Measurements from ENCODE around the gene SUN1.

DNA sequence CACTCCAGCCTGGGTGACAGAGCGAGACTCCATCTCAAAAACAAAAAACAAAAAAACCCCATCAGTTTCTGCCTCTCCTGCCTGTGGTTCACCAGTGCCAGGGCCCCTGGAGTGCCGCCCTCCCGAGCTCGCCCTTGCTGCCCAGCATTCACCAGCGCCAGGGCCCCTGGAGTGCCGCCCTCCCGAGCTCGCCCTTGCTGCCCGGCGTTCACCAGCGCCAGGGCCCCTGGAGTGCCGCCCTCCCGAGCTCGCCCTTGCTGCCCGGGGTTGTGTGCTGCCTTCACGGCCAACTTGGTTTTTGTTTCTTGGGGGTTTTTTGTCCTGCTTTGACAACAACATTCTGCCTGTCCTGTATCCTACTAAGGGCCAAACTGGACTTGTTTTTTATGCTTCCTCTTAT is 30.8 kb downstream of the SUN1 start:
- TF ChIP-seq, protein P1, sequence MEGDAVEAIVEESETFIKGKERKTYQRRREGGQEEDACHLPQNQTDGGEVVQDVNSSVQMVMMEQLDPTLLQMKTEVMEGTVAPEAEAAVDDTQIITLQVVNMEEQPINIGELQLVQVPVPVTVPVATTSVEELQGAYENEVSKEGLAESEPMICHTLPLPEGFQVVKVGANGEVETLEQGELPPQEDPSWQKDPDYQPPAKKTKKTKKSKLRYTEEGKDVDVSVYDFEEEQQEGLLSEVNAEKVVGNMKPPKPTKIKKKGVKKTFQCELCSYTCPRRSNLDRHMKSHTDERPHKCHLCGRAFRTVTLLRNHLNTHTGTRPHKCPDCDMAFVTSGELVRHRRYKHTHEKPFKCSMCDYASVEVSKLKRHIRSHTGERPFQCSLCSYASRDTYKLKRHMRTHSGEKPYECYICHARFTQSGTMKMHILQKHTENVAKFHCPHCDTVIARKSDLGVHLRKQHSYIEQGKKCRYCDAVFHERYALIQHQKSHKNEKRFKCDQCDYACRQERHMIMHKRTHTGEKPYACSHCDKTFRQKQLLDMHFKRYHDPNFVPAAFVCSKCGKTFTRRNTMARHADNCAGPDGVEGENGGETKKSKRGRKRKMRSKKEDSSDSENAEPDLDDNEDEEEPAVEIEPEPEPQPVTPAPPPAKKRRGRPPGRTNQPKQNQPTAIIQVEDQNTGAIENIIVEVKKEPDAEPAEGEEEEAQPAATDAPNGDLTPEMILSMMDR (conservative IDR thresholded peaks at IDR 0.05; ENCODE audit: low read length): no peak
- TF ChIP-seq EZH2phosphoT487 (IDR thresholded peaks at IDR 0.05; ENCODE audit: borderline replicate concordance, low read depth, low read length): no peak
